ENCODE results near the gene HIVEP3.
A peak's percentile ranks its signal among the peaks of the same experiment; 100 is the strongest.

The HIVEP3 gene

DNA sequence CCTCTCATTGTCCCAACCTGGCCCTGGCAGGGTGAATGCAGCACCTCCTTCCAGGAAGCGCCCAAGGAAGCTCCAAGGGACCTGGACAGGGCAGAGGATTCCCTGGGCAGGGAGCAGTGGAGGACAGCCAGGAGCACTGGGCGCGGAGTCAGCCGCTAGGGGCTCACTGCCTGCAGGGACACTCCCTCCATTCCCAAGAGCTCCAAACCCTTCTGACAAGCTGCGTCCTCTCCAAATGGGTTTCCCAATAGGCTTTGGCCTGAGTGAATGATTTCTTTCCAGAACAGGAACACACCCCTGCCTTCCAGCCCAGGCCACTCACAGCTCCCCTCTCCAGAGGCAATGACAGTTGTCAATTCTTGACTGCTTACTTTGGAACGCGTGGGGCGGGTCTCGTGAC is 305.8 kb downstream of the HIVEP3 start:
- TF ChIP-seq, protein P1, sequence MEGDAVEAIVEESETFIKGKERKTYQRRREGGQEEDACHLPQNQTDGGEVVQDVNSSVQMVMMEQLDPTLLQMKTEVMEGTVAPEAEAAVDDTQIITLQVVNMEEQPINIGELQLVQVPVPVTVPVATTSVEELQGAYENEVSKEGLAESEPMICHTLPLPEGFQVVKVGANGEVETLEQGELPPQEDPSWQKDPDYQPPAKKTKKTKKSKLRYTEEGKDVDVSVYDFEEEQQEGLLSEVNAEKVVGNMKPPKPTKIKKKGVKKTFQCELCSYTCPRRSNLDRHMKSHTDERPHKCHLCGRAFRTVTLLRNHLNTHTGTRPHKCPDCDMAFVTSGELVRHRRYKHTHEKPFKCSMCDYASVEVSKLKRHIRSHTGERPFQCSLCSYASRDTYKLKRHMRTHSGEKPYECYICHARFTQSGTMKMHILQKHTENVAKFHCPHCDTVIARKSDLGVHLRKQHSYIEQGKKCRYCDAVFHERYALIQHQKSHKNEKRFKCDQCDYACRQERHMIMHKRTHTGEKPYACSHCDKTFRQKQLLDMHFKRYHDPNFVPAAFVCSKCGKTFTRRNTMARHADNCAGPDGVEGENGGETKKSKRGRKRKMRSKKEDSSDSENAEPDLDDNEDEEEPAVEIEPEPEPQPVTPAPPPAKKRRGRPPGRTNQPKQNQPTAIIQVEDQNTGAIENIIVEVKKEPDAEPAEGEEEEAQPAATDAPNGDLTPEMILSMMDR (IDR thresholded peaks at IDR 0.05; ENCODE audit: low read depth, low read length) = no peak
- TF ChIP-seq, protein P2, sequence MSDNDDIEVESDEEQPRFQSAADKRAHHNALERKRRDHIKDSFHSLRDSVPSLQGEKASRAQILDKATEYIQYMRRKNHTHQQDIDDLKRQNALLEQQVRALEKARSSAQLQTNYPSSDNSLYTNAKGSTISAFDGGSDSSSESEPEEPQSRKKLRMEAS (IDR thresholded peaks at IDR 0.05; ENCODE audit: low read depth, low read length) = no peak
- no peak for TF ChIP-seq MYC (IDR thresholded peaks at IDR 0.05; ENCODE audit: low read depth, low read length)
- TF ChIP-seq POLR2A (IDR thresholded peaks at IDR 0.05; ENCODE audit: extremely low read depth, insufficient read length) = no peak
- no peak for DNase-seq (ENCODE audit: low read depth)
- H3K4me3 ChIP-seq (ENCODE audit: low read depth, low read length) = no peak overlapping the region

DNA sequence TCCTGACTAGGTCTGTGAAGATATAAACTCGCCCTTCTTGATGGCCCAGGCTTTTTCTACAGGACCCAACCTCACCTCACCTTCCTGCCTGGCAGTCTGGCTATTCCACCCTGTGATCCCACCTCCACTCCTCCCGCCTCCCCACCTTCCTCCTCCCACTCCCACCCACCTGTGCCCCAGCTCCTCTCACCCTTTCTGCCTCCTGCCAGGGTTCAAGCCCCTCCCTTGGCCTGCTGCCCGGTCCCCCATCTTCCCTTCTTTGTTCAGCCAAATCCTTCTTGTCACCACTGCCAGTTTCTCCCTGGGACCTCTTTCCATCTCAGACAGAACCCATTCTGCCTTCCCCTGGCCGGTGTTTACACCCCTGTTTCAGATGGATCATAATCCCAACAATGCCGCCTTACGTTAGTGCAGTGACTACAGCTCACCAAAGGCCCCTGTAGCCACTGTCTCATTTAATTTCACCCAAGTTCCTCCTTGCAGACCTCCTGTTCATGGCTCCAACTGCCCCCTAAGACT is 306.7 kb downstream of the HIVEP3 start:
- no peak overlapping the region for H3K4me3 ChIP-seq (ENCODE audit: low read depth, low read length)
- DNase-seq (ENCODE audit: low read depth) = no peak
- TF ChIP-seq, protein P1 (IDR thresholded peaks at IDR 0.05; ENCODE audit: low read depth, low read length) = no peak
- TF ChIP-seq POLR2A (IDR thresholded peaks at IDR 0.05; ENCODE audit: extremely low read depth, insufficient read length) (no peak), MYC (IDR thresholded peaks at IDR 0.05; ENCODE audit: low read depth, low read length) (no peak)
- TF ChIP-seq, protein P2 (IDR thresholded peaks at IDR 0.05; ENCODE audit: low read depth, low read length) = no peak

DNA sequence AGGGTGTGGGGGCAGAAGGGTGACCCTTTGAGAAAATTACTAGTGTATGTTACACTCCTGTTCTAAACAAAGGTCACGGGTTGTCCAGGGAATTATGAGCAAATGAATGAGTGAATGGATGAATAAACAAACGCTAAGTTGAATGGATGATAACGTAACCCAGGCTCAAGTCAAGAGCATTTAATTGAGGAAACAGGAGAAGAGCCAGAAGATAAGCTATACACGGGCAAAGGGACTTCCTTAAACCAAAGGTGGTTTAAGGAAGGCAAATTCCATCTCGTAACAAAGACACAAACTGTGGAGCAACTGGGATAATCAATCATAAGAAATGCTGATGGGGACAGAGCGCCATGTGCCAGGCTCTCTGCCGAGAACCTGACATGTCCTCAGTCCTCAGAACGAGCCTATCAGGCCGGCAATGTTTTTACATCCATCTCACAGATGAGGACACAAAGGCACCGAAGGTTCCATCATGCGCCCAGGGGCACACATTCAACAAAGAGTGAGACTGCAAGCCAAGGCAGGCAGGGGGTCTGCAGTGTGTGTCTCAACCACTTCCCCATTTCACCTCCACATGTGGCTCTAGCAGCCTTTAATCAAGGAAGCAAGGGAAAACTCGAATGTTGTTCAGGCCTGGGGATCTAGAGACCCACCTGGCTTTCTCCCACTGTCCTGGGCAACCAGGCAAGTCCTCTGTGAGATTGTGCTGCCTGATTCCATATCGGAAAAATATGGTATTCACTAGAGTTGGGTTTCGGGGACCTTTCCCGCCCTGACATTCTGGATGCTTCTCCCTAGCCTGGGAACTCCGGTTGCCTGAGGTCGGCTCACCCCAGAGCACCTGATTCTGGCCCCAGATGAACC is 307.4 kb downstream of the HIVEP3 start:
- TF ChIP-seq, protein P2 (IDR thresholded peaks at IDR 0.05; ENCODE audit: low read depth, low read length) = peak; percentile 86
- TF ChIP-seq POLR2A (IDR thresholded peaks at IDR 0.05; ENCODE audit: extremely low read depth, insufficient read length) (no peak), MYC (IDR thresholded peaks at IDR 0.05; ENCODE audit: low read depth, low read length) (peak; percentile 95)
- peak; percentile 81 for DNase-seq (ENCODE audit: low read depth)
- H3K4me3 ChIP-seq (ENCODE audit: low read depth, low read length) = no peak overlapping the region

DNA sequence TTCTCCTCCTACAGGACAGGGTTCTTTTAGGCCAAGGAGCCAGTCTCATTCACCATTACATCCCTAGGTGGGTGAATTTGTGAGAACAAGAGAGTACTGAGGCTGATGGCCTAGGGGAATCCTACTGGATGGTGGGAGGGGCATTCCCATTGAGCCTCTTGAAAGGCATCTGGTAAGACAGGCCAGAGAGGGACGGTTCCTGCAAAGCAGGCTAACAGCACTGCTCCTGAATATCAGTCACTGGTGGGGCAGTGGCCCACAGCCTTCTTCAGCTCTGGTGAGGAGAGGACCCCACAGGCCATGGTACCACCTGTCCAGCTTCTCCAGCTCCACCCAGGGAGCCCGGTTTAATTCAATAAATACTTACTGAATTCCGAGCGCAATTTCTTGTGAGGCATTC is 308.4 kb downstream of the HIVEP3 start:
- no peak overlapping the region for H3K4me3 ChIP-seq (ENCODE audit: low read depth, low read length)
- DNase-seq (ENCODE audit: low read depth) = no peak
- TF ChIP-seq, protein P2 (IDR thresholded peaks at IDR 0.05; ENCODE audit: low read depth, low read length) = no peak
- no peak for TF ChIP-seq MYC (IDR thresholded peaks at IDR 0.05; ENCODE audit: low read depth, low read length)
- TF ChIP-seq, protein P1 (IDR thresholded peaks at IDR 0.05; ENCODE audit: low read depth, low read length) = no peak
- TF ChIP-seq POLR2A (IDR thresholded peaks at IDR 0.05; ENCODE audit: extremely low read depth, insufficient read length) = no peak

DNA sequence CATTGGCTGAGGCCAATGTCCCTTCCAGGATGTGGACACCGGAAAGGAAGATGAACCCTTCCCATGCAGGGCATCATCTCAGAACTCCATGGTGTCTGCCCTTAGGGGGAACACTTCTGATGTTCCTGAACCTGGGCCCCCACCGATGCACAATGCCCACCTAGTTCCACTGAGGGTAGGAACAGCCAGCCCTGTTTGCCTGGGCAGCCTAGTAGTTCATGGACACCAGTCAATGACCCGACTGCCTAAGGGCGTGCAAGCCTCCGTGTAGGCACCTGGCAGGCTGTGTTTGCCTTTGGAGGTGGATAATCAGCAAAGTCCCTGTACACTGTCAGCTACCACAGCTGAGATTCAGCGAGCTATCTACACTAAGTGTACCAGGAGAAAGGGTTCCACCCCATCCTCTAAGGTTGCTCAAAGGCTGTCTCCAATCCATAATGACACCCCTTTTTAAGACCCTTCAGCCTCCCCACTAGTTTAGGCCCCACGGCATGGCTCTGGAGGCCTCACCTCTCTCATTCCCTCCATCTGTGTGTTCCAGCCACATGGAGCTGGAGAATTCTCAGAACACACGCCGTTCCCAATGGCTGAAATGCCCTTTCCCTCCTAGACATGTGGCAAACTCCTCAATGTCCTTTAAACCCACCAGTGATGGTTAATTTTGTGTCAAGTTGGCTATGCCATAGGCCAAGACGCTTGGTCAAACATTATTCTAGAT is 309.4 kb downstream of the HIVEP3 start:
- TF ChIP-seq POLR2A (IDR thresholded peaks at IDR 0.05; ENCODE audit: extremely low read depth, insufficient read length) (no peak), MYC (IDR thresholded peaks at IDR 0.05; ENCODE audit: low read depth, low read length) (no peak)
- TF ChIP-seq, protein P2 (IDR thresholded peaks at IDR 0.05; ENCODE audit: low read depth, low read length) = no peak
- TF ChIP-seq, protein P1 (IDR thresholded peaks at IDR 0.05; ENCODE audit: low read depth, low read length) = no peak

More for the DNA sequence above, 309.4 kb downstream of the HIVEP3 start:
- no peak overlapping the region for H3K4me3 ChIP-seq (ENCODE audit: low read depth, low read length)
- no peak for DNase-seq (ENCODE audit: low read depth)
